Right lobe of liver (tissue), 4 donors: ENCODE results near the gene HOXC4.
"Not testable (repeated sequence)": the region's sequence is repeated elsewhere in the genome, so short reads cannot be mapped to it uniquely, and the experiment has no call there.

Source experiments
- POLR2A ChIP-seq: fragments of 450-650 bp; IDR thresholded peaks from one replicate; pipeline ENCODE4 v1.6.1; 2017; ENCODE audit warnings: antibody characterized with exemption, mild to moderate bottlenecking
- TF ChIP-seq, protein P1 (sequence below), 4 donors: fragments of 200-600 bp in 3 of 4; fragments of 450-650 bp in 1 of 4; IDR thresholded peaks; one replicate each; pipeline versions ENCODE4 v1.5.1 to v1.8.0; 2016 to 2022; ENCODE audit warnings: antibody characterized with exemption in 4 of 4, mild to moderate bottlenecking in 2 of 4
- donor health status: DM: no; HTN: no; CAD: no.
- donor health status: DM: no; HTN: no; CAD: no.
- donor health status: DM: no; HTN: yes; CAD: no.

DNA sequence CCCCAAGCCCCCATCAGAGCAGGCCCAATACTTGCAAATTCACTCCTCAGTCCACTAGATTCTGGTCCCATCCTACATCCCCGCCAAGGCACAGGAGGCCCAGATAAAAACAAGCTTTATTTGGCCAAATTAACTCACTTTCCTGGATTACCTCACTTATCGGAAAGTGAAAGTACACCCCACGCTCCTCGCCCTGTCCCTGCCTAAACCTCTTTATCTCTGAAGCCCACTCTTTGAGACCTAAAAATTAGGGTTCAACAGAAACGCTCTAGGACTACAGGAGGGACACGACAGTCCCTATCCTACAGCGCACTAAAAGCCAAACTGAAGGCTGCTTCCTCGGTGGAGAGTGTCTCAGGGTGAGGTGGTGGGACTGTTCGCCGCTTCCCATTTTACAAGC, 24.2 kb downstream of the HOXC4 start:
- TF ChIP-seq, protein P1, sequence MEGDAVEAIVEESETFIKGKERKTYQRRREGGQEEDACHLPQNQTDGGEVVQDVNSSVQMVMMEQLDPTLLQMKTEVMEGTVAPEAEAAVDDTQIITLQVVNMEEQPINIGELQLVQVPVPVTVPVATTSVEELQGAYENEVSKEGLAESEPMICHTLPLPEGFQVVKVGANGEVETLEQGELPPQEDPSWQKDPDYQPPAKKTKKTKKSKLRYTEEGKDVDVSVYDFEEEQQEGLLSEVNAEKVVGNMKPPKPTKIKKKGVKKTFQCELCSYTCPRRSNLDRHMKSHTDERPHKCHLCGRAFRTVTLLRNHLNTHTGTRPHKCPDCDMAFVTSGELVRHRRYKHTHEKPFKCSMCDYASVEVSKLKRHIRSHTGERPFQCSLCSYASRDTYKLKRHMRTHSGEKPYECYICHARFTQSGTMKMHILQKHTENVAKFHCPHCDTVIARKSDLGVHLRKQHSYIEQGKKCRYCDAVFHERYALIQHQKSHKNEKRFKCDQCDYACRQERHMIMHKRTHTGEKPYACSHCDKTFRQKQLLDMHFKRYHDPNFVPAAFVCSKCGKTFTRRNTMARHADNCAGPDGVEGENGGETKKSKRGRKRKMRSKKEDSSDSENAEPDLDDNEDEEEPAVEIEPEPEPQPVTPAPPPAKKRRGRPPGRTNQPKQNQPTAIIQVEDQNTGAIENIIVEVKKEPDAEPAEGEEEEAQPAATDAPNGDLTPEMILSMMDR (IDR thresholded peaks at IDR 0.05), result not testable (repeated sequence)
- TF ChIP-seq POLR2A, result not testable (repeated sequence)
